ENCODE data around the gene MSANTD1. TPM values are rescaled to one million over a fixed set of nuclear protein-coding genes. Genes with fewer than 3 reads are reported as not detected.

Gene MSANTD1
- total RNA-seq, 1 donor from 2014 or later: 1.6 TPM

- Histone ChIP-seq H4K20me1 (ENCODE audit: insufficient read depth, low read length) (peaks cover 50% of the 10 kb centered on the region), H3K9ac (ENCODE audit: low read length) (no peak overlapping the region), H3K9me3 (ENCODE audit: insufficient read depth, low read depth, low read length) (peaks cover 4% of the 10 kb centered on the region), H2AFZ (ENCODE audit: low read depth, low read length) (no peak overlapping the region), H3K27ac (ENCODE audit: low read depth, low read length) (no peak overlapping the region), H3K79me2 (ENCODE audit: insufficient read depth, low read length) (peaks cover 61% of the 10 kb centered on the region), H3K4me1 (ENCODE audit: insufficient read depth, low read length) (peaks cover 16% of the 10 kb centered on the region), H3K36me3 (ENCODE audit: insufficient read depth, low read length) (no peaks in the 10 kb centered on the region), H3K27me3 (ENCODE audit: insufficient read depth, low read length) (no peaks in the 10 kb centered on the region), H3K4me3 (ENCODE audit: insufficient read depth, low read depth, low read length) (no peak overlapping the region), H3K4me2 (ENCODE audit: low read length) (peak overlapping the region; percentile 99)
- no peak for TF ChIP-seq CTCF (IDR thresholded peaks at IDR 0.05; ENCODE audit: insufficient read depth, low read depth, low read length)
- no peak for TF ChIP-seq EZH2 (IDR thresholded peaks at IDR 0.05; ENCODE audit: insufficient read depth, low read length)
- Mint-ChIP-seq H3K27ac (ENCODE audit: unreplicated experiment) (peak overlapping the region; percentile 58), H3K4me1 (ENCODE audit: low read depth, unreplicated experiment) (peaks cover 6% of the 10 kb centered on the region), H3K9me3 (ENCODE audit: unreplicated experiment) (peaks cover 6% of the 10 kb centered on the region), H3K27me3 (ENCODE audit: low read depth, unreplicated experiment) (peaks cover 8% of the 10 kb centered on the region), H3K4me3 (ENCODE audit: unreplicated experiment) (peak overlapping the region; percentile 90), H3K36me3 (ENCODE audit: low read depth, unreplicated experiment) (peaks cover 3% of the 10 kb centered on the region)
- no peak for DNase-seq (ENCODE audit: low read depth)
- FAIRE-seq: no peak
These were observed 45.7 kb downstream of the MSANTD1 start for GRCh38 chr4:3294401-3295241.

DNA sequence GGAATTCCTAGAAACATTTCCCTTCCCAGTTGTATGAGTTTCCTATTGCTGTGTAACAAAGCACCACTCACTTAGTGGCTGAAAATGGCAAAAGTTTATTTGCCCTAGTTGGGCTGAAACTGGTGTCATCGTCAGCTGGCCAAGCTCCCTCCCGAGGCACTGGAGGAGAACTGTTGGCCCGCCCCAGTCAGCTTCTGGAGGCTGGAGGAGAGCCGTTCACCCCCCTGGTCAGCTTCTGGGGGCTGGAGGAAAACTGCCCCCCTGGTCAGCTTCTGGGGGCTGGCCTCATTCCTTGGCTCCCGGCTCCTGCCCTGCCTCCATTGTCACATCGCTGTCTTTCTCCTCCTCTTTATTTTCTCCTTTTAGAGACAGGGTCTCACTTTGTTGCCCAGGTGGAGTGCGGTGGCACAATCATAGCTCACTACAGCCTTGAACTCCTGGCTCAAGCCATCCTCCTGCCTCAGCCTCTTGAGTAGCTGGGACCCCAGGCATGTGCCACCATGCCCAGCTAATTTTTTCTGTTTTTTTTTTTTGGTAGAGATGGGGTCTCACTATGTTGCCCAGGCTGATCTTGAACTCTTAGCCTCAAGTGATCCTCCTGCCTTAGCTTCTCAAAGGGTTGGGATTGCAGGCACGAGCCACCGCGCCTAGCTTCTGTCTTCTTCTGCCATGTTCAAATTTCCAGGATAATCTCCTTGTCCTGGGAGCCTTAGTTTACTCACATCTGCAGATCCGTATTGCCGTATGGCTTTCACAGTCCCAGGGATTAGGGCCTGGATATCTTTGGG, 47.1 kb downstream of the MSANTD1 start:
- no peak overlapping the region for H3K4me2 ChIP-seq (ENCODE audit: low read length)
- H3K9ac ChIP-seq (ENCODE audit: low read length): no peak overlapping the region
- Mint-ChIP-seq H3K4me3 (ENCODE audit: unreplicated experiment) (peak overlapping the region; percentile 14), H3K4me1 (ENCODE audit: low read depth, unreplicated experiment) (peaks cover 6% of the 10 kb centered on the region), H3K36me3 (ENCODE audit: low read depth, unreplicated experiment) (peaks cover 3% of the 10 kb centered on the region), H3K27me3 (ENCODE audit: low read depth, unreplicated experiment) (peaks cover 4% of the 10 kb centered on the region), H3K9me3 (ENCODE audit: unreplicated experiment) (peaks cover 6% of the 10 kb centered on the region), H3K27ac (ENCODE audit: unreplicated experiment) (no peak overlapping the region)
- no peak overlapping the region for H2AFZ ChIP-seq (ENCODE audit: low read depth, low read length)
- TF ChIP-seq CTCF (IDR thresholded peaks at IDR 0.05; ENCODE audit: insufficient read depth, low read depth, low read length) (no peak), EZH2 (IDR thresholded peaks at IDR 0.05; ENCODE audit: insufficient read depth, low read length) (no peak)
- FAIRE-seq (no peak), DNase-seq (ENCODE audit: low read depth) (no peak)
- no peak overlapping the region for H3K4me3 ChIP-seq (ENCODE audit: insufficient read depth, low read depth, low read length)
- peaks cover 64% of the 10 kb centered on the region for H4K20me1 ChIP-seq (ENCODE audit: insufficient read depth, low read length)
- H3K27ac ChIP-seq (ENCODE audit: low read depth, low read length): no peak overlapping the region
- H3K27me3 ChIP-seq (ENCODE audit: insufficient read depth, low read length): no peaks in the 10 kb centered on the region
- no peaks in the 10 kb centered on the region for H3K36me3 ChIP-seq (ENCODE audit: insufficient read depth, low read length)
- H3K79me2 ChIP-seq (ENCODE audit: insufficient read depth, low read length): peaks cover 75% of the 10 kb centered on the region
- H3K4me1 ChIP-seq (ENCODE audit: insufficient read depth, low read length): peaks cover 16% of the 10 kb centered on the region
- peaks cover 4% of the 10 kb centered on the region for H3K9me3 ChIP-seq (ENCODE audit: insufficient read depth, low read depth, low read length)
